HCT116 (cell line): ENCODE results near the gene ZMYND10. TPM values are rescaled to one million over a fixed set of nuclear protein-coding genes. Genes with fewer than 3 reads are reported as not detected.

ENCODE experiments used
- ATAC-seq: fragments of 200-7000 bp; cut with Tn5 transposase; 2 replicates; pipeline ENCODE4 v1.9.1; 2020; ENCODE audit warnings: mild to moderate bottlenecking, moderate library complexity
- BruUV-seq: library from RNA; stranded (reverse); fragments of 400-500 nt; replicated peaks from 2 replicates; lab custom pipeline; 2021; lab: Mats Ljungman, UMichigan
- CTCF ChIA-PET: fragments of 300-600 bp; sonication (Branson Sonifier 250); formaldehyde crosslinking; loops from one replicate; lab custom pipeline; 2021; ENCODE audit warnings: antibody characterized with exemption; lab: Charles Lee
- POLR2A ChIA-PET: fragments of 300-600, 350-600 bp; sonication (Branson Sonifier 250); formaldehyde crosslinking; loops from one replicate; lab custom pipeline; 2021; ENCODE audit warnings: antibody characterized with exemption; lab: Charles Lee
- RAD21 ChIA-PET, 2 experiments: fragments of 300-600 bp; sonication (Branson Sonifier 250); formaldehyde crosslinking; loops; one replicate each; lab custom pipeline; 2023; ENCODE audit warnings: low total read pairs in 2 of 2; ENCODE audit not compliant: uncharacterized antibody in 2 of 2, unreplicated experiment in 2 of 2, low non-redundant PET in 1 of 2; lab: Charles Lee
- DNase-seq: peaks from one replicate; pipeline ENCODE4 v3.0.0-alpha.2; 2010; ENCODE audit warnings: low read depth, low spot score
- H2AFZ ChIP-seq: fragments of 200-600 bp; shearing (Covaris generic), sonication (generic); 2 replicates; pipeline ENCODE4 v1.6.1; 2017; ENCODE audit warnings: low read depth, mixed run types, mixed read lengths, antibody characterized with exemption, low read length; ENCODE audit not compliant: poor library complexity, severe bottlenecking
- H3K27ac ChIP-seq: 2 replicates; pipeline ENCODE4 v1.5.1; 2012; ENCODE audit warnings: low read depth, low read length
- H3K27me3 ChIP-seq: fragments of 200-600 bp; sonication (generic); 2 replicates; pipeline ENCODE4 v1.6.1; 2016; ENCODE audit warnings: mixed run types, low read length, mixed read lengths; ENCODE audit not compliant: insufficient read depth
- H3K36me3 ChIP-seq, 2 experiments: fragments of 200-500 bp in 1 of 2; fragments of 200-600 bp in 1 of 2; sonication (Bioruptor generic) in 1 of 2; sonication (generic) in 1 of 2; 2 replicates each; pipeline versions ENCODE4 v1.5.1 to v1.6.1; 2014 to 2016; ENCODE audit warnings: low read length in 2 of 2, inconsistent platforms in 1 of 2, mixed read lengths in 1 of 2, mixed run types in 1 of 2; ENCODE audit not compliant: insufficient read depth in 2 of 2, control insufficient read depth in 1 of 2
- H3K4me1 ChIP-seq, 2 experiments: fragments of 200-600 bp in 1 of 2; sonication (generic) in 1 of 2; 2 replicates each; pipeline versions ENCODE4 v1.5.1 to v1.6.1; 2012 to 2017; ENCODE audit warnings: low read length in 2 of 2, inconsistent platforms in 1 of 2, mild to moderate bottlenecking in 1 of 2, mixed read lengths in 1 of 2, mixed run types in 1 of 2, moderate library complexity in 1 of 2; ENCODE audit not compliant: insufficient read depth in 2 of 2, control insufficient read depth in 1 of 2
- H3K4me2 ChIP-seq: fragments of 200-600 bp; sonication (generic); 2 replicates; pipeline ENCODE4 v1.6.1; 2017; ENCODE audit warnings: mixed run types, low read length, mixed read lengths
- H3K4me3 ChIP-seq, 2 experiments: fragments of 200-600 bp in 1 of 2; sonication (generic) in 1 of 2; replicated peaks in 1 of 2; 2 replicates each; pipeline ENCODE4 v1.5.1; 2011 to 2016; ENCODE audit warnings: low read length in 2 of 2, control low read depth in 1 of 2, low read depth in 1 of 2, mild to moderate bottlenecking in 1 of 2, mixed read lengths in 1 of 2, mixed run types in 1 of 2
- H3K79me2 ChIP-seq: fragments of 200-600 bp; sonication (generic); 2 replicates; pipeline ENCODE4 v1.6.1; 2017; ENCODE audit warnings: mild to moderate bottlenecking, mixed run types, low read length, moderate library complexity, mixed read lengths; ENCODE audit not compliant: insufficient read depth
- H3K9ac ChIP-seq: fragments of 200-600 bp; sonication (generic); 2 replicates; pipeline ENCODE4 v1.6.1; 2016; ENCODE audit warnings: low read length, mixed read lengths
- H3K9me2 ChIP-seq: fragments of 200-600 bp; sonication (generic), shearing (Covaris generic); 2 replicates; pipeline ENCODE4 v1.6.1; 2017; ENCODE audit warnings: mixed run types, mild to moderate bottlenecking, moderate library complexity; ENCODE audit not compliant: insufficient read depth
- H3K9me3 ChIP-seq, 2 experiments: fragments of 200-500 bp in 1 of 2; fragments of 200-600 bp in 1 of 2; sonication (Bioruptor generic) in 1 of 2; sonication (generic) in 1 of 2; 2 replicates each; pipeline ENCODE4 v1.6.1; 2014 to 2017; ENCODE audit warnings: low read length in 2 of 2, mixed read lengths in 2 of 2, inconsistent platforms in 1 of 2, low read depth in 1 of 2, mild to moderate bottlenecking in 1 of 2, mixed run types in 1 of 2, moderate library complexity in 1 of 2; ENCODE audit not compliant: control insufficient read depth in 1 of 2, insufficient read depth in 1 of 2
- H4K20me1 ChIP-seq: fragments of 200-600 bp; sonication (generic), shearing (Covaris generic); 2 replicates; pipeline ENCODE4 v1.6.1; 2017; ENCODE audit warnings: mixed run types, mild to moderate bottlenecking, moderate library complexity; ENCODE audit not compliant: insufficient read depth
- CBX3 ChIP-seq: IDR thresholded peaks from 2 replicates; pipeline ENCODE4 v1.6.1; 2012; ENCODE audit warnings: low read depth
- CEBPB ChIP-seq: IDR thresholded peaks from 2 replicates; pipeline ENCODE4 v1.6.1; 2012; ENCODE audit warnings: low read depth
- CTCF ChIP-seq, 3 experiments: fragments of 200-600 bp in 1 of 3; sonication (generic) in 1 of 3; IDR thresholded peaks in 2 of 3; conservative IDR thresholded peaks in 1 of 3; 2 replicates each; pipeline ENCODE4 v1.5.1; 2012 to 2017; ENCODE audit warnings: low read depth in 2 of 3, low read length in 2 of 3, antibody characterized with exemption in 1 of 3, borderline replicate concordance in 1 of 3, control low read depth in 1 of 3, mild to moderate bottlenecking in 1 of 3, mixed read lengths in 1 of 3, mixed run types in 1 of 3, moderate library complexity in 1 of 3; ENCODE audit not compliant: insufficient read depth in 1 of 3
- EGR1 ChIP-seq: IDR thresholded peaks from 2 replicates; pipeline ENCODE4 v1.6.1; 2012; ENCODE audit warnings: low read depth
- ELF1 ChIP-seq: IDR thresholded peaks from 2 replicates; pipeline ENCODE4 v1.6.1; 2012; ENCODE audit warnings: low read depth, borderline replicate concordance
- EZH2phosphoT487 ChIP-seq: fragments of 200-600 bp; IDR thresholded peaks from 2 replicates; pipeline ENCODE4 v1.6.1; 2018; ENCODE audit warnings: antibody characterized with exemption, borderline replicate concordance
- MAX ChIP-seq: IDR thresholded peaks from 2 replicates; pipeline ENCODE4 v1.6.1; 2012
- POLR2A ChIP-seq: IDR thresholded peaks from 2 replicates; pipeline ENCODE4 v1.7.0; 2011; ENCODE audit warnings: borderline replicate concordance; ENCODE audit not compliant: insufficient read depth, insufficient read length; ENCODE audit errors: extremely low read depth
- SIN3A ChIP-seq: IDR thresholded peaks from 2 replicates; pipeline ENCODE4 v1.6.1; 2012; ENCODE audit warnings: low read depth
- ZBTB33 ChIP-seq: IDR thresholded peaks from 2 replicates; pipeline ENCODE4 v1.6.1; 2011; ENCODE audit warnings: mild to moderate bottlenecking, low read length, moderate library complexity; ENCODE audit not compliant: insufficient replicate concordance; ENCODE audit errors: extremely low read depth
- ZFX ChIP-seq: fragments of 450-650 bp; IDR thresholded peaks from 2 replicates; pipeline ENCODE4 v1.6.1; 2017
- ZNF274 ChIP-seq: fragments of 200-500 bp; sonication (Bioruptor generic); IDR thresholded peaks from 2 replicates; pipeline ENCODE4 v1.6.1; 2014; ENCODE audit warnings: mild to moderate bottlenecking, low read depth, low read length, inconsistent platforms
- intact Hi-C: fragments of 100-400 bp; cut with micrococcal nuclease; formaldehyde crosslinking; loops from 2 replicates; pipeline ENCODE4 v1.10.0; 2022
- total RNA-seq: library from RNA; stranded (reverse); gene quantifications from one replicate; pipeline ENCODE4 v1.2.1, GENCODE V29; 2021; ENCODE audit not compliant: unreplicated experiment

Gene ZMYND10
- total RNA-seq, 1 experiment from 2014 or later = 3.3 TPM

GRCh38 chr3:50374363-50375257 is 29.1 kb upstream of the ZMYND10 start:
- Histone ChIP-seq H4K20me1 (no peaks in the 10 kb centered on the region), H3K27ac (no peak overlapping the region), H3K9me3 (no peaks in the 10 kb centered on the region), H3K4me3 (no peak overlapping the region), H3K4me2 (no peak overlapping the region), H3K79me2 (no peaks in the 10 kb centered on the region), H3K4me1 (peaks cover 4% of the 10 kb centered on the region in 2 experiments; a peak in 2 of 4 replicates), H2AFZ (no peak overlapping the region), H3K27me3 (no peaks in the 10 kb centered on the region), H3K9me2 (no peaks in the 10 kb centered on the region), H3K9ac (no peak overlapping the region), H3K36me3 (no peaks in the 10 kb centered on the region)
- ATAC-seq (no peak), DNase-seq (no peak)
- TF ChIP-seq POLR2A = no peak
- no peak for TF ChIP-seq CEBPB
- TF ChIP-seq ZNF274 = no peak
- TF ChIP-seq ZBTB33 = no peak
- TF ChIP-seq CTCF (IDR thresholded peaks at IDR 0.05 in 2 of 3, conservative IDR thresholded peaks at IDR 0.05 in 1 of 3; ENCODE audit: borderline replicate concordance in 1 of 3, insufficient read depth in 1 of 3, low read depth in 2 of 3, low read length in 2 of 3) = no peak
- no peak for TF ChIP-seq ZFX
- TF ChIP-seq ELF1 = no peak
- TF ChIP-seq MAX = no peak
- TF ChIP-seq SIN3A = no peak
- no peak for TF ChIP-seq EZH2phosphoT487
- TF ChIP-seq EGR1 = no peak
- no peak for TF ChIP-seq CBX3
- ChIA-PET CTCF (no interaction called here), POLR2A (no interaction called here), RAD21 (no interaction called here)
- intact Hi-C loops = no loop called here
- no TSS peak for BruUV-seq
